ENCODE data around the gene VAV3. TPM values are rescaled to one million over a fixed set of nuclear protein-coding genes. Genes with fewer than 3 reads are reported as not detected.

The VAV3 gene
- total RNA-seq, 2 experiments from 2014 or later = 5.5 to 5.6 TPM

DNA sequence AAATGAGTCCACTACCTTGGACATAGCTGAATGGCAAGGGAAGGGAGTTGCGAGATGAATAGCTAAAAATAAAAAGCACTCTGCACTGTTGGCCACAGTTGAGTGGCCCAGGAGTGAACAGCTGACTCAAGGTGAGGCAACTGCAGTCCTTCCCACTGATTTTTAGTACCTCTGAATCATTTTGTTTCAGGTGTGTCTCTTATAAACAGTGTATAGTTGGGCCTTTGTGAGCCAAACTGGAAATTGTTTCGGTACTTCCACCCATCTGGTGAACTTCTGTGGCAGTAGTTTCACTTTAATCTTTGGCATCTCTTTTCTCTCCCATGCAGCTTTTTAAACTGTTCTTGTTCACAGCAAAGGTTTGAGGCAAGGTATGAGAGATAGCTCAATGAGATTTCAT, 122.7 kb downstream of the VAV3 start:
- no peak for TF ChIP-seq CTCF (IDR thresholded peaks at IDR 0.05)
- H3K36me3 Mint-ChIP-seq (ENCODE audit: low read depth) = no peaks in the 10 kb centered on the region
- Histone ChIP-seq H3K27ac (ENCODE audit: low read depth in 1 of 2, low read length in 2 of 2) (no peak overlapping the region), H3K9me3 (ENCODE audit: control insufficient read depth in 1 of 2, insufficient read depth in 1 of 2, low read length in 2 of 2) (no peaks in the 10 kb centered on the region), H3K4me3 (ENCODE audit: low read length) (no peak overlapping the region), H3K27me3 (ENCODE audit: control insufficient read depth in 1 of 2, insufficient read depth in 2 of 2, low read length in 2 of 2) (no peaks in the 10 kb centered on the region), H3K4me1 (ENCODE audit: insufficient read depth, low read length) (peaks cover 14% of the 10 kb centered on the region), H3K36me3 (ENCODE audit: insufficient read depth, low read length) (no peaks in the 10 kb centered on the region)
- peaks cover 72% of the 10 kb centered on the region for H3K4me1 Mint-ChIP-seq (ENCODE audit: low read depth)
- peak in 2 of 14 experiments; percentile 18 to 20 for DNase-seq
- peak; percentile 46 for ATAC-seq (ENCODE audit: poor library complexity)
- H3K9me3 Mint-ChIP-seq = peaks cover 8% of the 10 kb centered on the region
- POLR2A ChIA-PET = interaction anchor here (0.9 kb wide), 1 partner anchor 11 kb away, joined by 3 read pairs; no protein-coding TSS in a partner anchor
- H3K4me3 Mint-ChIP-seq = peak overlapping the region; percentile 32
- CTCF ChIA-PET = no interaction called here
- no peaks in the 10 kb centered on the region for H3K27me3 Mint-ChIP-seq
- peak overlapping the region; percentile 68 for H3K27ac Mint-ChIP-seq
- intact Hi-C loops (cut with DNase I, micrococcal nuclease) = no loop called here

GRCh38 chr1:107840725-107841124, 124.3 kb downstream of the VAV3 start:
- H3K27ac ChIP-seq (ENCODE audit: low read depth in 1 of 2, low read length in 2 of 2) = no peak overlapping the region
- CTCF ChIA-PET = no interaction called here

DNA sequence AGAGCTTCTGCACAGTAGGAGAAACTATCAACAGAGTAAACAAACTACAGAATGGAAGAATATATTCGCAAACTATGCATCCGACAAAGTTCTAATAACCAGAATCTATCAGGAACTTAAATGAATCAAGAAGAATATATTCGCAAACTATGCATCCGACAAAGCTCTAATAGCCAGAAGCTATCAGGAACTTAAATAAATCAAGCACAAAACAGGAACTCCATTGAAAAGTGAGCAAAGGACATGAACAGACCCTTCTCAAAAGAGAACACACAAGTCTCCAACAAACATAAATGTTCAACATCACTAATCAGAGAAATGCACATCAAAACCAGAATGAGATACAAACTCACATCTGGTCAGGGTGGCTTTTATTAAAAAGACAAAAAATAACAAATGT, 126.9 kb downstream of the VAV3 start:
- H3K36me3 Mint-ChIP-seq (ENCODE audit: low read depth) = no peaks in the 10 kb centered on the region
- H3K4me3 Mint-ChIP-seq = no peak overlapping the region
- Histone ChIP-seq H3K4me1 (ENCODE audit: insufficient read depth, low read length) (no peaks in the 10 kb centered on the region), H3K36me3 (ENCODE audit: insufficient read depth, low read length) (no peaks in the 10 kb centered on the region), H3K9me3 (ENCODE audit: control insufficient read depth in 1 of 2, insufficient read depth in 1 of 2, low read length in 2 of 2) (no peaks in the 10 kb centered on the region), H3K27me3 (ENCODE audit: control insufficient read depth in 1 of 2, insufficient read depth in 2 of 2, low read length in 2 of 2) (no peaks in the 10 kb centered on the region), H3K27ac (ENCODE audit: low read depth in 1 of 2, low read length in 2 of 2) (no peak overlapping the region), H3K4me3 (ENCODE audit: low read length) (no peak overlapping the region)
- POLR2A ChIA-PET = interaction anchor here (0.7 kb wide), 1 partner anchor 52 kb away, joined by 3 read pairs; no protein-coding TSS in a partner anchor
- intact Hi-C loops (cut with DNase I, micrococcal nuclease) = no loop called here
- no peak for ATAC-seq (ENCODE audit: poor library complexity)
- no peak overlapping the region for H3K27ac Mint-ChIP-seq
- peaks cover 2% of the 10 kb centered on the region for H3K9me3 Mint-ChIP-seq
- CTCF ChIA-PET = interaction anchor here (0.6 kb wide), 1 partner anchor 47 kb away, joined by 3 read pairs; no protein-coding TSS in a partner anchor
- peaks cover 54% of the 10 kb centered on the region for H3K4me1 Mint-ChIP-seq (ENCODE audit: low read depth)
- DNase-seq = no peak
- no peak for TF ChIP-seq CTCF (IDR thresholded peaks at IDR 0.05)
- no peaks in the 10 kb centered on the region for H3K27me3 Mint-ChIP-seq

More at GRCh38 chr1:107840725-107841124, 124.3 kb downstream of the VAV3 start:
- DNase-seq (peak in 1 of 14 experiments; percentile 59), ATAC-seq (ENCODE audit: poor library complexity) (no peak)
- H3K4me3 ChIP-seq (ENCODE audit: low read length) = no peak overlapping the region
- Mint-ChIP-seq H3K9me3 (peaks cover 6% of the 10 kb centered on the region), H3K4me3 (peak overlapping the region; percentile 12), H3K4me1 (ENCODE audit: low read depth) (peaks cover 77% of the 10 kb centered on the region), H3K27me3 (no peaks in the 10 kb centered on the region), H3K36me3 (ENCODE audit: low read depth) (no peaks in the 10 kb centered on the region), H3K27ac (peak overlapping the region; percentile 39)
- intact Hi-C loops (cut with DNase I, micrococcal nuclease) = no loop called here
- H3K4me1 ChIP-seq (ENCODE audit: insufficient read depth, low read length) = peaks cover 14% of the 10 kb centered on the region
- no peak for TF ChIP-seq CTCF (IDR thresholded peaks at IDR 0.05)
- no peaks in the 10 kb centered on the region for H3K27me3 ChIP-seq (ENCODE audit: control insufficient read depth in 1 of 2, insufficient read depth in 2 of 2, low read length in 2 of 2)
- H3K9me3 ChIP-seq (ENCODE audit: control insufficient read depth in 1 of 2, insufficient read depth in 1 of 2, low read length in 2 of 2) = no peaks in the 10 kb centered on the region
- POLR2A ChIA-PET = interaction anchor here (1.2 kb wide), 1 partner anchor 15 kb away, joined by 3 read pairs; no protein-coding TSS in a partner anchor
- H3K36me3 ChIP-seq (ENCODE audit: insufficient read depth, low read length) = no peaks in the 10 kb centered on the region

Data from CD4-positive, alpha-beta T cell (primary cell).